Small intestine (tissue), 7 donors: ENCODE measurements around the gene MRPL51. TPM values are rescaled to one million over a fixed set of nuclear protein-coding genes. Genes with fewer than 3 reads are reported as not detected.

Experiments
- DNase-seq, 2 donors: peaks; one replicate each; pipeline versions ENCODE4 v3.0.0 to v3.0.0-alpha.2; 2013
- FAIRE-seq: peaks from 2 replicates; lab custom pipeline; 2012; peaks lifted over from hg19 to GRCh38; lab: Jason Lieb, UNC
- H3K27ac ChIP-seq, 3 donors: one replicate each; pipeline ENCODE4 v1.5.1; 2013; ENCODE audit warnings: low read length in 2 of 3, mild to moderate bottlenecking in 2 of 3, control low read depth in 1 of 3, inconsistent platforms in 1 of 3, low read depth in 1 of 3, moderate library complexity in 1 of 3
- H3K27me3 ChIP-seq, 3 donors: one replicate each; pipeline ENCODE4 v1.6.1; 2013; ENCODE audit warnings: low read length in 3 of 3, inconsistent platforms in 1 of 3; ENCODE audit not compliant: control insufficient read depth in 3 of 3, insufficient read depth in 3 of 3
- H3K36me3 ChIP-seq, 3 donors: one replicate each; pipeline ENCODE4 v1.6.1; 2013; ENCODE audit warnings: low read length in 3 of 3, inconsistent platforms in 1 of 3, low read depth in 1 of 3, mild to moderate bottlenecking in 1 of 3, moderate library complexity in 1 of 3; ENCODE audit not compliant: control insufficient read depth in 3 of 3, insufficient read depth in 2 of 3
- H3K4me1 ChIP-seq, 3 donors: one replicate each; pipeline ENCODE4 v1.6.1; 2013; ENCODE audit warnings: low read length in 2 of 3, inconsistent platforms in 1 of 3, low read depth in 1 of 3, mild to moderate bottlenecking in 1 of 3, moderate library complexity in 1 of 3; ENCODE audit not compliant: control insufficient read depth in 3 of 3, insufficient read depth in 2 of 3
- H3K4me3 ChIP-seq, 3 donors: one replicate each; pipeline ENCODE4 v1.5.1; 2013; ENCODE audit warnings: low read length in 3 of 3, control low read depth in 1 of 3, inconsistent platforms in 1 of 3, low read depth in 1 of 3, mild to moderate bottlenecking in 1 of 3, moderate library complexity in 1 of 3
- H3K9me3 ChIP-seq, 2 donors: one replicate each; pipeline ENCODE4 v1.6.1; 2013; ENCODE audit warnings: low read depth in 1 of 2, low read length in 1 of 2; ENCODE audit not compliant: control insufficient read depth in 2 of 2, insufficient read depth in 1 of 2
- WGBS, 3 donors: extraction: QIAGEN DNeasy Blood & Tissue Kit; methylation state at CpG; one replicate each; pipeline ENCODE4 v1.1.7; 2013; 5-methylcytosine and 5-hydroxymethylcytosine counted together
- polyA plus RNA-seq, 4 donors: library from polyadenylated mRNA; stranded (reverse) in 3 of 4; unstranded in 1 of 4; fragments of 200-250 nt in 3 of 4; fragments of 120-200 nt in 1 of 4; gene quantifications; one replicate each; pipeline versions ENCODE4 v1.2.1 to v1.2.3, GENCODE V29; 2013
- donor health status: healthy with polysubstance abuse.
- donor health status: control.
- donor health status: control.
- donor health status: Bipolar disorder and iron deficiency.
- donor health status: healthy.

The MRPL51 gene
- polyA plus RNA-seq, 4 donors = 88.1 to 126 (median 94.8) TPM

GRCh38 chr12:6444704-6445688, 48.1 kb downstream of the MRPL51 start, which contains the start of gene CD27:
Gene CD27, plus strand, starts transcription at chr12:6444955. Its CDS starts 141 bp downstream, at chr12:6445096.
- H3K9me3 ChIP-seq = no peaks in the 10 kb centered on the region
- peak within 1 kb of the TSS in 2 of 3 donors; percentile 0 to 21 for H3K4me3 ChIP-seq
- WGBS, 3 donors = 75 to 87% (median 79%) methylated on average over 16 of the region's 16 CpGs
- H3K4me1 ChIP-seq = peaks cover 0 to under 1% (median 0%) of the 10 kb centered on the region in 3 donors
- H3K27ac ChIP-seq = peak within 1 kb of the TSS in 1 of 3 donors; percentile 75
- DNase-seq = no peak
- FAIRE-seq = no peak
- peaks cover 0 to 46% (median 0%) of the 10 kb centered on the region in 3 donors for H3K36me3 ChIP-seq
- H3K27me3 ChIP-seq = no peaks in the 10 kb centered on the region

GRCh38 chr12:6444031-6444430, 49.0 kb downstream of the MRPL51 start:
- 69 to 84% (median 84%) methylated on average over 4 of the region's 4 CpGs for WGBS, 3 donors
- H3K4me1 ChIP-seq = no peaks in the 10 kb centered on the region
- H3K4me3 ChIP-seq = no peak overlapping the region
- FAIRE-seq (no peak), DNase-seq (no peak)
- H3K27ac ChIP-seq = peak overlapping the region in 1 of 3 donors; percentile 31
- no peaks in the 10 kb centered on the region for H3K9me3 ChIP-seq
- peaks cover 0 to 49% (median 0%) of the 10 kb centered on the region in 3 donors for H3K36me3 ChIP-seq
- H3K27me3 ChIP-seq = no peaks in the 10 kb centered on the region

DNA sequence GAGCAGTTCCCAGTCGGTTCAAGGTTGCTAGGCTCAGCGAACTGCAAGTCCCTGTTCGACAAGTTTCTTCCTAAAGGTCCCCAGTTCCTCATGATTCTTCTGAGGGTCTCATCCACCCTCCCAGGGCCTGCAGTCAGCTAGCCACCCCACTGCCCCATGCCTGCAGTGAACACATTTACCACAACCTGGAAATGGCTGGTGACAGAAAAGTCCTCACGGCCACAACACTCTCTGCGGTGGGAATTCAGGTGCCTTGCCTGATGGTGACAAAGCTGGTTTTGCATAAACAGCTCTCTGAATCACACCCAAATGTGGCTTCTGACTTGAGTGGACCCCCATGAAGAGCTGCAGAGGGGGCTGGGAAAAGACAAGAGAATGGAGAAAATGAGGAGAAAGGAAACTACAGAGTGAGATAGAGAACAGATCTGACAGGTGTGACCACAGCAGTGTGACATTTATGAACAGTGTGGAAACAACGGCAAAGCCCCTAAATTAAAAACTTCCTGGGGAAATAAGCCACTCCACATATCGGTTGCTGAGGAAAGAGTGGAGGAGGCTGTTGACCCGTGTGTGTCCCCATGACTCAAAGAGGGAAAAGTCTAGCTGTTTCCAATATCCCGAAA, 49.6 kb downstream of the MRPL51 start:
- DNase-seq = no peak
- FAIRE-seq = no peak
- Histone ChIP-seq H3K4me3 (no peak overlapping the region), H3K4me1 (no peaks in the 10 kb centered on the region), H3K27me3 (no peaks in the 10 kb centered on the region), H3K27ac (peak overlapping the region in 1 of 3 donors; percentile 31), H3K9me3 (no peaks in the 10 kb centered on the region), H3K36me3 (peaks cover 0 to 48% (median 0%) of the 10 kb centered on the region in 3 donors)
- WGBS, 3 donors = 58 to 80% (median 65%) methylated on average over 9 of the region's 9 CpGs

DNA sequence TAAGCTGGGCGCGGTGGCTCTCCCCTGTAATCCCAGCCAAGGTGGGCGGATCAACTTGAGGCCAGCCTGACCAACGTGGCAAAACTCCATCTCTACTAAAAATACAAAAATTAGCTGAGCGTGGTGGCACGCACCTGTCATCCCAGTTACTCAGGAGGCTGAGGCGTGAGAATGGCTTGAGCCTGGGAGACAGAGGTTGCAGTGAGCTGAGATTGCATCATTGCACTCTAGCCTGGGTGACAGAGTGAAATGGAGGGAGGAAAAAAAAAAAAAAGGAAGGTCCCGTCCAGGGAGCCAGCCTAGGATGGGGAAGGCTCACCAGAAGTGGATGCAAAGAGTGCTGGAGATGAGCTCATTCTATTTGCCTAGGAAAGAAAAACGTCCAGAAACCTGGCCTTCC, 50.2 kb downstream of the MRPL51 start:
- 79 to 84% (median 82%) methylated on average over 9 of the region's 9 CpGs for WGBS, 3 donors
- FAIRE-seq (no peak), DNase-seq (no peak)
- no peaks in the 10 kb centered on the region for H3K27me3 ChIP-seq
- no peaks in the 10 kb centered on the region for H3K9me3 ChIP-seq
- H3K4me3 ChIP-seq = no peak overlapping the region
- H3K4me1 ChIP-seq = no peaks in the 10 kb centered on the region
- H3K36me3 ChIP-seq = peaks cover 0 to 42% (median 0%) of the 10 kb centered on the region in 3 donors
- peak overlapping the region in 1 of 3 donors; percentile 31 for H3K27ac ChIP-seq

Other genes with a start within 250 kb of the MRPL51 start
- 100 to 1,000 TPM in 3 of 4 donors, 10 to 100 TPM in 1; 48.0 to 167 (median 119) TPM for gene PLEKHG6, start 182.6 kb downstream of the MRPL51 start, polyA plus RNA-seq
- 100 to 1,000 TPM in 2 of 4 donors, 10 to 100 TPM in 2; 77.2 to 108 (median 97.6) TPM for gene TNFRSF1A, start 151.2 kb downstream of the MRPL51 start, polyA plus RNA-seq
- gene SCNN1A, start 117.7 kb downstream of the MRPL51 start, polyA plus RNA-seq = 10 to 100 TPM; 12.3 to 47.1 (median 16.6) TPM
- 100 to 1,000 TPM in 1 of 4 donors, 10 to 100 TPM in 3; 56.5 to 137 (median 73.2) TPM for gene LTBR, start 109.1 kb downstream of the MRPL51 start, polyA plus RNA-seq
- 10 to 100 TPM in 1 of 4 donors, 1 to 10 TPM in 2, under 1 TPM in 1; 0.45 to 16.2 (median 2.8) TPM for gene CD27, start 48.3 kb downstream of the MRPL51 start, polyA plus RNA-seq
- gene TAPBPL, start 41.2 kb downstream of the MRPL51 start, polyA plus RNA-seq = 10 to 100 TPM; 26.4 to 38.6 (median 33.2) TPM
- 1 to 10 TPM; 1.6 to 5.8 (median 3.4) TPM for gene VAMP1, start 22.6 kb downstream of the MRPL51 start, polyA plus RNA-seq
- 10 to 100 TPM in 3 of 4 donors, 1 to 10 TPM in 1; 6.5 to 39.1 (median 22.1) TPM for gene NCAPD2, start 840 bp upstream of the MRPL51 start, polyA plus RNA-seq
- gene GAPDH, start 41.3 kb upstream of the MRPL51 start, polyA plus RNA-seq = 1,000 to 10,000 TPM; 1,934 to 3,805 (median 2,842) TPM
- 1 to 10 TPM; 1.3 to 7.7 (median 5.2) TPM for gene IFFO1, start 62.8 kb upstream of the MRPL51 start, polyA plus RNA-seq
- 10 to 100 TPM; 14.3 to 40.6 (median 22.0) TPM for gene NOP2, start 75.0 kb upstream of the MRPL51 start, polyA plus RNA-seq
- 100 to 1,000 TPM in 2 of 4 donors, 10 to 100 TPM in 2; 88.2 to 123 (median 109) TPM for gene CHD4, start 114.1 kb upstream of the MRPL51 start, polyA plus RNA-seq
- gene LPAR5, start 142.7 kb upstream of the MRPL51 start, polyA plus RNA-seq = 10 to 100 TPM in 1 of 4 donors, 1 to 10 TPM in 3; 6.2 to 19.7 (median 8.3) TPM
- 1 to 10 TPM; 2.6 to 5.9 (median 3.6) TPM for gene ACRBP, start 154.2 kb upstream of the MRPL51 start, polyA plus RNA-seq
- 10 to 100 TPM; 29.3 to 61.0 (median 30.5) TPM for gene ING4, start 169.9 kb upstream of the MRPL51 start, polyA plus RNA-seq
- 10 to 100 TPM; 26.2 to 82.3 (median 34.6) TPM for gene ZNF384, start 196.1 kb upstream of the MRPL51 start, polyA plus RNA-seq
- 1 to 10 TPM in 2 of 4 donors, not detected in 2; 1.7 to 3.4 TPM for gene PIANP, start 207.6 kb upstream of the MRPL51 start, polyA plus RNA-seq
- gene COPS7A, start 230.8 kb upstream of the MRPL51 start, polyA plus RNA-seq = 10 to 100 TPM; 30.5 to 49.3 (median 36.1) TPM